OCI-LY3 (cell line): ENCODE results near the gene CPNE2.

Experiments
- EZH2phosphoT487 ChIP-seq: fragments of 200-600 bp; shearing (Covaris generic); IDR thresholded peaks from 2 replicates; pipeline ENCODE4 v1.6.1; 2018; ENCODE audit warnings: antibody characterized with exemption, mixed run types, low read depth
- TF ChIP-seq, protein P1 (sequence below): fragments of 200-600, 300-600 bp; sonication (generic); IDR thresholded peaks from 2 replicates; pipeline ENCODE4 v1.5.1; 2014; ENCODE audit warnings: antibody characterized with exemption, low read length, low read depth

DNA sequence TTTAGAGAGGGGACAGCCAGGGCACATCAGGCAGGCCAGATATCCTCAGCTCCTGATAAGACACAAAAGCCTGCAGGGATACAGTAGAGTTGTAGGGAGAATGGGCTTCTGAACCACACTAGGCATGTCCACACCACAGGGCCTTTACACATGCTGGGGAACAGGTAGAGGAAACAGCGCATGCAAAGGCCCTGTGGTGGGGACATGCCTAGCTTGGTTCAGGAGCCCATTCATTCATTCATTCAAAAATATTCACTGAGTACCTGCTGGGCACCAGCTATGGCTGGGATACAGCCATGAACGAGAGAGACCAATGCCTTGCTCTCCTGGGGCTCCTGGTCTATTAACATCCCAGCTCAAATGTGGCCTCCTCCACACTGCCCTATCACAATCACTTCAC is 4.4 kb downstream of the CPNE2 start:
- TF ChIP-seq, protein P1, sequence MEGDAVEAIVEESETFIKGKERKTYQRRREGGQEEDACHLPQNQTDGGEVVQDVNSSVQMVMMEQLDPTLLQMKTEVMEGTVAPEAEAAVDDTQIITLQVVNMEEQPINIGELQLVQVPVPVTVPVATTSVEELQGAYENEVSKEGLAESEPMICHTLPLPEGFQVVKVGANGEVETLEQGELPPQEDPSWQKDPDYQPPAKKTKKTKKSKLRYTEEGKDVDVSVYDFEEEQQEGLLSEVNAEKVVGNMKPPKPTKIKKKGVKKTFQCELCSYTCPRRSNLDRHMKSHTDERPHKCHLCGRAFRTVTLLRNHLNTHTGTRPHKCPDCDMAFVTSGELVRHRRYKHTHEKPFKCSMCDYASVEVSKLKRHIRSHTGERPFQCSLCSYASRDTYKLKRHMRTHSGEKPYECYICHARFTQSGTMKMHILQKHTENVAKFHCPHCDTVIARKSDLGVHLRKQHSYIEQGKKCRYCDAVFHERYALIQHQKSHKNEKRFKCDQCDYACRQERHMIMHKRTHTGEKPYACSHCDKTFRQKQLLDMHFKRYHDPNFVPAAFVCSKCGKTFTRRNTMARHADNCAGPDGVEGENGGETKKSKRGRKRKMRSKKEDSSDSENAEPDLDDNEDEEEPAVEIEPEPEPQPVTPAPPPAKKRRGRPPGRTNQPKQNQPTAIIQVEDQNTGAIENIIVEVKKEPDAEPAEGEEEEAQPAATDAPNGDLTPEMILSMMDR = no peak
- no peak for TF ChIP-seq EZH2phosphoT487
